ENCODE results near the gene SLC16A13. TPM values are rescaled to one million over a fixed set of nuclear protein-coding genes. Genes with fewer than 3 reads are reported as not detected.

Gene SLC16A13
- total RNA-seq, 4 donors from 2014 or later = 1.7 to 1.9 (median 1.8) TPM; not detected in 1

DNA sequence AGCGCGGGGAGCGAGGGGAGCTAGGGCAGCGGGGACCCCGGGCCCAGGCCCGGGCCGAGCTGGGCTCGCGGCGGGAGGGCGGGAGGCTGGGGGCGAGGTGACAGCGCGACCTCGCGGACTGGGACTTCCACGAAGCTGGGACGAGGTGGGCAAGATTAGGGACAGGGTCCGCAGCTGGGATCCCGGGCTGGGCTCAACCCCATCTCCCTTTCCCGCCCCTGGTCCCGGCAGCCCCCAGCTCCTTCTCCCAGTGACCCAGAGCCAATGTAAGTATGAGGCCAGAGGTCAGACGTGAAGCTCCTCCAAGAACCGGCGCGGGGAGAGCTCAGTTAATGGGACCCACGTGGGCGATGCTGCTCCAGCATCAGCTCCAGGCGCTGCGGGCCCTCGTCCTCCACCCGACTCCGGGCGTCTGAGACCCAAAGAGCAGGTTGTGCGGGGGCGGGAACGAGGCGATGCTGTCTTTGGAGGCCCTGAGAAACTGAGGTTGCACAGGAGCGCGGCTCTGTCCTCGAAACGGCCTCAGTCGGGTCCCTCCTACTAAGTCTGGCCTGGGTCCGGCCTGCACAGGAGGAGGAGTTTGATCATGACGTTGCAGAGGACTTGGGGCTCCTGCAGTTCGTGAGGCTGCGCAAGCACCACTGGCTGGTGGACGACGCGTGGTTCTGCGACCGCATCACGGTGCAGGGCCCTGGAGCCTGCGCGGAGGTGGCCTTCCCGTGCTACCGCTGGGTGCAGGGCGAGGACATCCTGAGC, 39.4 kb upstream of the SLC16A13 start:
- TF ChIP-seq, protein P1, sequence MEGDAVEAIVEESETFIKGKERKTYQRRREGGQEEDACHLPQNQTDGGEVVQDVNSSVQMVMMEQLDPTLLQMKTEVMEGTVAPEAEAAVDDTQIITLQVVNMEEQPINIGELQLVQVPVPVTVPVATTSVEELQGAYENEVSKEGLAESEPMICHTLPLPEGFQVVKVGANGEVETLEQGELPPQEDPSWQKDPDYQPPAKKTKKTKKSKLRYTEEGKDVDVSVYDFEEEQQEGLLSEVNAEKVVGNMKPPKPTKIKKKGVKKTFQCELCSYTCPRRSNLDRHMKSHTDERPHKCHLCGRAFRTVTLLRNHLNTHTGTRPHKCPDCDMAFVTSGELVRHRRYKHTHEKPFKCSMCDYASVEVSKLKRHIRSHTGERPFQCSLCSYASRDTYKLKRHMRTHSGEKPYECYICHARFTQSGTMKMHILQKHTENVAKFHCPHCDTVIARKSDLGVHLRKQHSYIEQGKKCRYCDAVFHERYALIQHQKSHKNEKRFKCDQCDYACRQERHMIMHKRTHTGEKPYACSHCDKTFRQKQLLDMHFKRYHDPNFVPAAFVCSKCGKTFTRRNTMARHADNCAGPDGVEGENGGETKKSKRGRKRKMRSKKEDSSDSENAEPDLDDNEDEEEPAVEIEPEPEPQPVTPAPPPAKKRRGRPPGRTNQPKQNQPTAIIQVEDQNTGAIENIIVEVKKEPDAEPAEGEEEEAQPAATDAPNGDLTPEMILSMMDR (IDR thresholded peaks at IDR 0.05; ENCODE audit: low read depth) = no peak

DNA sequence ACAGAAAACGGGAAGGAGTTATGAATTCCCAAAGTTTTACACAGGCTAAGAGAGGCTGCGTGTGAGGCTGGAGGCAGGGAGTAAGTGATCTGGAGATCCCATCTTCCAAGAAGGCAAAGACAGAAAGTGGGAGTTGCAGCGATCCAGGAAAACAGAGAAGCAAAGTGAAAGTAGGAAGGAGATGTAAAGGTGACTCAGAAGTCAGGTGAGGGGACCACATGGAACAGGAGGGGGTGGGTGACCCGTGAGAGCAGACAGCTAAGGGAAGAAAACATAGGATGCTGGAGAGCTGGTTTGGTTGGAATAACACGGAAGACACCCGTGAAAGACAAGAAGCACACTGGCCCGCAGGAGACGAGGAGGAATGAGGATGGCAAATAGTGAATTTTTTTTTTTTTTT, 38.6 kb upstream of the SLC16A13 start:
- TF ChIP-seq, protein P1 (IDR thresholded peaks at IDR 0.05; ENCODE audit: low read depth) = no peak

DNA sequence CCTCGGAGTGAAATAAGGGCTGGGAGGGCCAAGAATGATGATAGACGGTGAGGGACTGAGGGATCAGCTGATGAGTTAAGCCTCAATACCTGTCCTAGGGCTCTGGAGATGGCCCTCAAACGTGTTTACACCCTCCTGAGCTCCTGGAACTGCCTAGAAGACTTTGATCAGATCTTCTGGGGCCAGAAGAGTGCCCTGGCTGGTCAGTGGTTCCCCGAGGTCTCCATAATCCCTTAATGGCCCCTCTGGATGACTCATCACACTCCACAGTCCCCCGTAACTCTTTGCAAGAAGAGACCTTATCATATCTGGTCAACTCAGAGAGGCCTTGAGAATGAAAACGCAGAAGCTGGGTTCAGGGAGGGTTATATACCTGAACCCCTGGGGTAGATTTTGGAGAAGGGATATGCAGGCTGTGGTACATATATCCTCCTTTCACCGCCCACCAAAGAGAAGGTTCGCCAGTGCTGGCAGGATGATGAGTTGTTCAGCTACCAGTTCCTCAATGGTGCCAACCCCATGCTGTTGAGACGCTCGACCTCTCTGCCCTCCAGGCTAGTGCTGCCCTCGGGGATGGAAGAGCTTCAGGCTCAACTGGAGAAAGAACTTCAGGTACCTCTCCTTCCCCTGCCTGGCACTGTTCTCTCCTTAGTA, 36.8 kb upstream of the SLC16A13 start:
- TF ChIP-seq, protein P1 (IDR thresholded peaks at IDR 0.05; ENCODE audit: low read depth) = no peak

DNA sequence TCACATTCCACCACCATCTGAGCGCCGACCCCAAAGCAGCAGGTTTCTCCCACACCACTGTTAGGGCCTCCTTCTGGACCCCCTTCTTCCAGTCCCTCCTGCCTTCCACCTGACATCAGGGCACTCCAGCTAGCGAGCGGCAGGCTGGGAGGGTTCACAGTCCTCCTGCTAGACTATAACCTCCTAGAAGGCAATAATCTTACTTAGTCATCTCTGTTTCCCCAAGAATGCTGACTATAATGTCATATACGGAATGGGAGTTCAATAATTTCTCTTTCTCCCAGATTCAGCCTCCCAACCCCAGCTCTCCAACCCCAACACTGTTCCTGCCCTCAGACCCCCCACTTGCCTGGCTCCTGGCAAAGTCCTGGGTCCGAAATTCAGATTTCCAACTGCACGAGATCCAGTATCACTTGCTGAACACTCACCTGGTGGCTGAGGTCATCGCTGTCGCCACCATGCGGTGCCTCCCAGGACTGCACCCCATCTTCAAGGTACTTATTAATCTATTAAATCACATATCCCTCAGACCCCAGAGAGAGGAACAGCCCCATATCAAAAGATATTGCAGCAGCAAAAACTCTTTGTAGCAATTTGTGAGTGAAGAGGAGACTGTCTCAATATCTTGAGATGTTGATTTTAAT, 34.4 kb upstream of the SLC16A13 start:
- TF ChIP-seq, protein P1 (IDR thresholded peaks at IDR 0.05; ENCODE audit: low read depth) = no peak

DNA sequence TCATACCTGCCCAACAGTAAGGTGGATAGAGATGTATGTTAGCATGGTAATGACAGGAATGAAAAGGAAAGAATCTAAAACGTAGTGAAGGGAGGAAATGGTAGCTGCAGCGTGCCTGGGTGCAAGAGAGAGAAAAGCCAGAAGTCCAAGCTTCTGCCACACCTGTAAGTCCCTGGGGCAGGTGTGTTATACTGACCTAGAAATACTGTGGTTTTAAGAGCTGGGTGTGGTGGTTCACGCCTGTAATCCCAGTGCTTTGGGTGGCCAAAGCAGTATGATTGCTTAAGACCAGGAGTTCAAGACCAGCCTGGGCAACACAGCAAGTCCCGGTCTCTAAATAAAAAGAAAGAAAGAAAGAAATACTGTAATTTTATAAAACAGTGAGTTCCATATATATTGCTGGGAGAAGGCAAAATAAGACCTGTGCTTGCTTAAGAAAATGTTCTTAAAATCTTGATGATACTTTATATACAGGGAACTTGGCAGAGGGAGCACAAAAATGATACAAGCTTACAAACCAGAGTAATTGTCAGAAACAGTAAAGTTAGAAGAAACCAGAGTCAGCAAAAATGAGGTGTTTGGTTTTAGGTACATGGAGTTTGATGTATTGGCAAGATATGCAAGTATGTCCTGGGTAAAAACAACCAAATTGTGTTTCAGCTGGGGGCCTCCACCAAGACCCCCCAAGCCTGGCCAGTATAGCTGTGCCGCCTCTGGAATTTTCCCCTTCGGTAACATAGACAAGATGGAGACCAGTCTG, 33.3 kb upstream of the SLC16A13 start:
- TF ChIP-seq, protein P1 (IDR thresholded peaks at IDR 0.05; ENCODE audit: low read depth) = no peak

DNA sequence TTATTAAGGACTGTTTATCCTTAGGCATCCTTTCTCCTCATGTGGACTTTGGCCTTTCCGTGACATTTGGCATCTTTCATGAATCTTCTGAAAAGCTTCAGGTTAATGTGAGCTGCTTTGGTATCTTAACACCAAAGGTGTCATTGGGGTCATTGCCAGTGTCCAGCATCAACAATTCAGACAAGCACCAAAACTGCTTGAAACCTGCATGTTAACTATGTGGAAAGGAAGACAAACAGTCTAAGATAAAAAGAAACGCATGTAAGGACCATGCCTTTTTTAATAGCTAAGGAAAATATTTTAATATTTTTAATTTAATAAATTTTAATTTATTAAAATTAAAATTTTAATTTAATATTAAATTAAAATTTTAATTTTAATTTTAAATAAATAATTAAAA, 32.1 kb upstream of the SLC16A13 start:
- TF ChIP-seq, protein P1 (IDR thresholded peaks at IDR 0.05; ENCODE audit: low read depth) = no peak
